ENCODE data around the gene WDR11.

Gene WDR11, protein sequence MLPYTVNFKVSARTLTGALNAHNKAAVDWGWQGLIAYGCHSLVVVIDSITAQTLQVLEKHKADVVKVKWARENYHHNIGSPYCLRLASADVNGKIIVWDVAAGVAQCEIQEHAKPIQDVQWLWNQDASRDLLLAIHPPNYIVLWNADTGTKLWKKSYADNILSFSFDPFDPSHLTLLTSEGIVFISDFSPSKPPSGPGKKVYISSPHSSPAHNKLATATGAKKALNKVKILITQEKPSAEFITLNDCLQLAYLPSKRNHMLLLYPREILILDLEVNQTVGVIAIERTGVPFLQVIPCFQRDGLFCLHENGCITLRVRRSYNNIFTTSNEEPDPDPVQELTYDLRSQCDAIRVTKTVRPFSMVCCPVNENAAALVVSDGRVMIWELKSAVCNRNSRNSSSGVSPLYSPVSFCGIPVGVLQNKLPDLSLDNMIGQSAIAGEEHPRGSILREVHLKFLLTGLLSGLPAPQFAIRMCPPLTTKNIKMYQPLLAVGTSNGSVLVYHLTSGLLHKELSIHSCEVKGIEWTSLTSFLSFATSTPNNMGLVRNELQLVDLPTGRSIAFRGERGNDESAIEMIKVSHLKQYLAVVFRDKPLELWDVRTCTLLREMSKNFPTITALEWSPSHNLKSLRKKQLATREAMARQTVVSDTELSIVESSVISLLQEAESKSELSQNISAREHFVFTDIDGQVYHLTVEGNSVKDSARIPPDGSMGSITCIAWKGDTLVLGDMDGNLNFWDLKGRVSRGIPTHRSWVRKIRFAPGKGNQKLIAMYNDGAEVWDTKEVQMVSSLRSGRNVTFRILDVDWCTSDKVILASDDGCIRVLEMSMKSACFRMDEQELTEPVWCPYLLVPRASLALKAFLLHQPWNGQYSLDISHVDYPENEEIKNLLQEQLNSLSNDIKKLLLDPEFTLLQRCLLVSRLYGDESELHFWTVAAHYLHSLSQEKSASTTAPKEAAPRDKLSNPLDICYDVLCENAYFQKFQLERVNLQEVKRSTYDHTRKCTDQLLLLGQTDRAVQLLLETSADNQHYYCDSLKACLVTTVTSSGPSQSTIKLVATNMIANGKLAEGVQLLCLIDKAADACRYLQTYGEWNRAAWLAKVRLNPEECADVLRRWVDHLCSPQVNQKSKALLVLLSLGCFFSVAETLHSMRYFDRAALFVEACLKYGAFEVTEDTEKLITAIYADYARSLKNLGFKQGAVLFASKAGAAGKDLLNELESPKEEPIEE

DNA sequence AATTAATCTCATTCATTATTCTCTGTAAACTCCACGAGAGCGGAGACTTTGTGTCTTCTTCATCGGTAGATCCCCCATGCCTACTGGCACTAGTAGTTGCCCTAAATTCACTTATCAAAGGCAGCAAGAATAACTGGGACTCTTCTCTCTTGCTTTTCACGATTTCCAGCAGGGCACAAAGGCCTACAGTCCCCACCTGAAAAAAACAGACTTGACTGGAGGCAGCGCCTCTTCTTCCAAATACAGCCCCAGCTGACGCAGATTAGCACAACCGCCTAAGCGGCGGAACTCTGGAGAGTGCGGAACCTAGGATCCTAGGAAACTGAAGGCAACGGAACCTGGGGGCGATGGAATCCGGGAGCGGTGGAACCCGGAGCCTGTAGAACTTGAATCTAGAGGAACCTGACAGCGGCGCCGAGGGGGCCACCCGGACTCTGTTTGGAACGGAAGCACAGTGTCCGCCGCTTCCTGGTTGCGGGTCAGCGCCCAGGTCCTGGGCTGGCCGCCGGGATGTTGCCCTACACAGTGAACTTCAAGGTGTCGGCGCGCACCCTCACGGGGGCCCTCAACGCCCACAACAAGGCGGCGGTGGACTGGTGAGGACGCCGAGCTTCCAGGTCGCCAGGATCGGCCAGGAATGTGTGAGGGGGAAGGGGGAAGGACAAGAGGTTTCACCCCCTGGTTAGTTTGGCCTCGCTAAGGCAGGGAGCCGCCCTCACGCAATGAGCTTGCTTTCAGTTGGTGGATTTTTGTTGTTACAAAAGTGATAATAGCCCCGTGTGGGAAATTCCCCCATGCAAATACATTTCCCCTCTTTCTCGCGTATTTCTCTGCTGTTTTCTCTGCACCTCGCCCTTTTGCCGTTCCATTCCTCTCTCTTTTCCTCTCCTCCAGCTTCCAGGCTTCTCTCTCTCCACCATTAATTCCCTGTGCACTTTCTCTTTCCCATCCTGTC is at the start of gene WDR11:
Gene WDR11 (plus strand): TSS at position 452 of the 955 bp plus-strand sequence. CDS start 59 bp downstream, at position 511.
- Histone ChIP-seq H3K36me3 (ENCODE audit: control insufficient read depth in 5 of 5, insufficient read depth in 5 of 5, low read length in 5 of 5) (peaks cover 0 to 10% (median 6%) of the 10 kb centered on the region in 5 donors), H3K9ac (ENCODE audit: low read length in 5 of 5) (peak within 1 kb of the TSS; percentile 78 to 100 (median 95)), H3K4me3 (ENCODE audit: low read depth in 1 of 5, low read length in 5 of 5) (peak within 1 kb of the TSS; percentile 90 to 98 (median 96)), H3K9me3 (ENCODE audit: control insufficient read depth in 5 of 5, low read length in 5 of 5) (no peaks in the 10 kb centered on the region), H3K27ac (ENCODE audit: low read depth, low read length) (peak within 1 kb of the TSS; percentile 78), H3K4me1 (ENCODE audit: control insufficient read depth in 5 of 5, insufficient read depth in 5 of 5, low read length in 5 of 5) (peaks cover 2 to 25% (median 22%) of the 10 kb centered on the region in 5 donors), H3K27me3 (ENCODE audit: control insufficient read depth in 5 of 5, insufficient read depth in 4 of 5, low read length in 5 of 5) (no peaks in the 10 kb centered on the region)

DNA sequence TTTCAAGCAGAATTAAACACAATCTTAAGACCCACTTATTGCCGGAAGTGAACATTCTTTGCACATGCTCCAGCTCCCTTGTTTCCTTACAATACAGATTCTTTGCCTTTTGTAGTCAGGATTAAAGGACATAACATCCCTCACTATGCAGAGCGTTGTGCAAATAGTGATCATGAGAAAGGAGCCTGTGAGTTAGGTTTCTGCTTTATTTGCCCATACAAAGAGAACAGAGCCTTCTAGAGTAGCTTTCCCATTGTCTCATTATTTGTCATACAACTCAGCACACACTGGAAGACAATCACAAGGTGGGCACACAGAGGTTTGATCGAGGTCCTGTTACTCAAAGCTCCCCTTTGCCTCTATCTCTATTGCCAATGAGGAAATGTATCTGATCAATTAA is 48.2 kb upstream of the WDR11 start:
- no peaks in the 10 kb centered on the region for H3K4me1 ChIP-seq (ENCODE audit: control insufficient read depth in 5 of 5, insufficient read depth in 5 of 5, low read length in 5 of 5)
- no peaks in the 10 kb centered on the region for H3K9me3 ChIP-seq (ENCODE audit: control insufficient read depth in 5 of 5, low read length in 5 of 5)
- H3K27me3 ChIP-seq (ENCODE audit: control insufficient read depth in 5 of 5, insufficient read depth in 4 of 5, low read length in 5 of 5): no peaks in the 10 kb centered on the region
- H3K36me3 ChIP-seq (ENCODE audit: control insufficient read depth in 5 of 5, insufficient read depth in 5 of 5, low read length in 5 of 5): no peaks in the 10 kb centered on the region
- H3K9ac ChIP-seq (ENCODE audit: low read length in 5 of 5): no peak overlapping the region
- no peak overlapping the region for H3K4me3 ChIP-seq (ENCODE audit: low read depth in 1 of 5, low read length in 5 of 5)
- H3K27ac ChIP-seq (ENCODE audit: low read depth, low read length): no peak overlapping the region

DNA sequence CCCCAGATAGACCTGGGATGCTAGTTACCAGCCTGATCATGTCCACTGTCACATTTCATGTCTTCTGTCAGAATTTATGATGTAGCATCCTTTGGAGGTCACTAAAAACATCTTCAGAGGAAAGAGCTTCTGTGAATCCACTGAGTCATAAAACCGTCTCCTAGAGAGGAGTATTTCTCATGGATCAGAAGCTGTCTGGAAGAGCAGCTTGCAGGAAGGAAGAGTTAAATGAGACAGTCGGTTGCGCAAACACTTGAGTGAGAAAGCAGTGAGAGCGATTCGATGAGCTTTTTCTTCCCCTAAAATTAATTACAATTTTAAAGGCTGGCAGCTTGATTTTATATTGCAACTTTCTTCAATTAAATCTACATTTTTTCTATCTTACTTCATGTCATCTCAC is 47.2 kb upstream of the WDR11 start:
- H3K27ac ChIP-seq (ENCODE audit: low read depth, low read length): no peak overlapping the region
- H3K27me3 ChIP-seq (ENCODE audit: control insufficient read depth in 5 of 5, insufficient read depth in 4 of 5, low read length in 5 of 5): no peaks in the 10 kb centered on the region
- H3K9me3 ChIP-seq (ENCODE audit: control insufficient read depth in 5 of 5, low read length in 5 of 5): no peaks in the 10 kb centered on the region
- H3K4me3 ChIP-seq (ENCODE audit: low read depth in 1 of 5, low read length in 5 of 5): no peak overlapping the region
- no peaks in the 10 kb centered on the region for H3K4me1 ChIP-seq (ENCODE audit: control insufficient read depth in 5 of 5, insufficient read depth in 5 of 5, low read length in 5 of 5)
- no peak overlapping the region for H3K9ac ChIP-seq (ENCODE audit: low read length in 5 of 5)
- no peaks in the 10 kb centered on the region for H3K36me3 ChIP-seq (ENCODE audit: control insufficient read depth in 5 of 5, insufficient read depth in 5 of 5, low read length in 5 of 5)

DNA sequence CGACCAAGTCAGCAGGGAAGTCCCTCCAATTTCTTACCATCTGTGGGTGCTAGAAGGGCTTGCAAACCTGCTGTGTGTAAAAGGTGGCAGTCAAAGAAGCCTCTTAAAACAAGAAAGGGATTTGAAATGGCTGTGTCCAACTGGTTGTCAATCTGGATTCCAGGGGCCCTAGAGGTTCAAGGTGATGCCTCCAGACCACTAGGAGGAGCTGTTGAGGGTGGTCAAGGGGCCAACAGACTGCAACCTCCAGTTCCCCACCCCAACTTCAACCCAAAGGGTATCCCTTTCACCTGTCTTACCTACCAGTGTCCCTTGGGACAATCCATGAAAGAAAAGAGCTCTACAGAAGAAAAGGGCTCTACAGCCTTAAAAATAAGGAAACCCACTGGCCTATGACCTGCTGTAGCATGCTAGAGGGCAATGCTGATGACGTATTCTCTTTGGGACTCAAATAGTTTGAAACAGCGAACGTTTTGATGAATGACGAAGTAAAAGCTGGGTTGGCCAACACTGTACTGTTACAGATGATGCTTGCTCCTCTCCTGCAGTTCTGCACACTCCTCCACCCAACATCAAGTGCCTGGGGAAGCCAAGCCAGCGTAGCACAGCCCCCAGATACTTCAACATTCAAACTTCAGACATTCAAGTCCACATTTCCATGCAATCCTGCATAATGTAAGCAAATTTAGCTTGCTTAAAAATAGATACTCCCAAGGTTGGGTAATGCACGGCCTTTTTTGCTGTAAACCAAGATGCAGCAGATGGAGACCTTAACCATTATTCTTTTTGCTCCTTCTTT is 45.9 kb upstream of the WDR11 start:
- H3K36me3 ChIP-seq (ENCODE audit: control insufficient read depth in 5 of 5, insufficient read depth in 5 of 5, low read length in 5 of 5): no peaks in the 10 kb centered on the region
- H3K4me3 ChIP-seq (ENCODE audit: low read depth in 1 of 5, low read length in 5 of 5): no peak overlapping the region
- no peak overlapping the region for H3K27ac ChIP-seq (ENCODE audit: low read depth, low read length)
- H3K9me3 ChIP-seq (ENCODE audit: control insufficient read depth in 5 of 5, low read length in 5 of 5): no peaks in the 10 kb centered on the region
- peaks cover 0 to 1% (median 0%) of the 10 kb centered on the region in 5 donors for H3K27me3 ChIP-seq (ENCODE audit: control insufficient read depth in 5 of 5, insufficient read depth in 4 of 5, low read length in 5 of 5)
- H3K9ac ChIP-seq (ENCODE audit: low read length in 5 of 5): no peak overlapping the region
- H3K4me1 ChIP-seq (ENCODE audit: control insufficient read depth in 5 of 5, insufficient read depth in 5 of 5, low read length in 5 of 5): no peaks in the 10 kb centered on the region

DNA sequence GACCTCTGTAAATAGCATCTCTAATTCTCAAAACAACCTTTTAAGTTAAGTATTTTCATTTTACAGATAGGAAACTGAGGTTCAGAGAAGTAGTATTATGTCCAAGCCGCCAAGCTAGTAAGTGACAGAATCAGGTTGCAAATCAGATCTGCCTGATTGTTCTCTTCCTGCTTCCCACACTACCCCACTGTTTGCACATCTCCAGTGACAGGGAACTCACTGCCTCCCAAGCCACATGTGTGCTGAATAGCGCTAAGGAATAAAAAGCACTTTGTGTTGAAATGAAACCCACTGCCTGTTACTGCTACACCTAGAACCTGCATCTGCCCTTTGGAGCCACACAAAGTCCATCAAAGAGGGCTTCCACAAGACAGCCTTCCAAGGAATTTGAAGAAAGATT is 45.1 kb upstream of the WDR11 start:
- Histone ChIP-seq H3K9me3 (ENCODE audit: control insufficient read depth in 5 of 5, low read length in 5 of 5) (no peaks in the 10 kb centered on the region), H3K9ac (ENCODE audit: low read length in 5 of 5) (no peak overlapping the region), H3K27me3 (ENCODE audit: control insufficient read depth in 5 of 5, insufficient read depth in 4 of 5, low read length in 5 of 5) (peaks cover 0 to 5% (median 0%) of the 10 kb centered on the region in 5 donors), H3K4me1 (ENCODE audit: control insufficient read depth in 5 of 5, insufficient read depth in 5 of 5, low read length in 5 of 5) (no peaks in the 10 kb centered on the region), H3K4me3 (ENCODE audit: low read depth in 1 of 5, low read length in 5 of 5) (no peak overlapping the region), H3K27ac (ENCODE audit: low read depth, low read length) (no peak overlapping the region), H3K36me3 (ENCODE audit: control insufficient read depth in 5 of 5, insufficient read depth in 5 of 5, low read length in 5 of 5) (no peaks in the 10 kb centered on the region)

DNA sequence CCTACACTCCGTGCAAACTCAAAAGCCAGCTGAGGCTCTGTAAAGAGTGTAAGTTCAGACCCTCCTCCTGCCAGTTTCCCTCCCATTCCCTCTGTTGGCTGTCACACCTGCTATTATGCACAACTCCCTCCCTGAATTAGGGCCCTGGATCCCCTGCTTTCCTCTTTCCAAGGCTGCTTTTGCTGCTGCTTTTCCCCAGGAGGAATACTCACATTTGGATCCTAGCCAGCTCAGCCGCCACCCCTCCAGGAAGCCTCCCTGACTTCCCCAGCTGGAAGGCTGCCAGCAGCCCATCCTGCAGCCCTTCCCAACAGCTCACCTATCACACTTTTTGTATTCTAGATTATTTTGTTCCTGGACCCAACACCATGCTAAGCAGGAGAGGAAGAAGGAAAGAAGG is 40.9 kb upstream of the WDR11 start:
- no peak overlapping the region for H3K4me3 ChIP-seq (ENCODE audit: low read depth in 1 of 5, low read length in 5 of 5)

DNA sequence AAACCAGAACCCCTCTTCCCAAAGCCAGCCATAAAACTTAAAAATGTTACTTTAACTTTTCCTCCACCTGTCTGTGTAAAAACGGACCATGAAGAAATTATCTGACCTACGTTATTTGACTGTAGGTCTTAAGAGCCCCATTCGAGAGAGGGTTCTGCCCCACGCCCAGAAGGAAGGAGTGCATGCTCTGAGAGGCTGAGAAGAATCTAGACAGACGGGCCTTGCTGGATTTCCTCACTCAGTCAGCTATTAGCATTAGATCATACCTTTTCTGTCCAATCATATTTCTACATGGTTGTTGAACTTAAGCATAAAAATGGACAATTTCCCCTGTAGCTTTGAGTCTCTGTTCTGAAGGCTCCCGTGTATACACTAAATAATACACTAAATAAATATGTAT is 38.1 kb upstream of the WDR11 start:
- Histone ChIP-seq H3K4me3 (ENCODE audit: low read depth in 1 of 5, low read length in 5 of 5) (no peak overlapping the region), H3K9me3 (ENCODE audit: control insufficient read depth in 5 of 5, low read length in 5 of 5) (peaks cover 0 to 5% (median 0%) of the 10 kb centered on the region in 5 donors), H3K27ac (ENCODE audit: low read depth, low read length) (no peak overlapping the region), H3K27me3 (ENCODE audit: control insufficient read depth in 5 of 5, insufficient read depth in 4 of 5, low read length in 5 of 5) (peaks cover 0 to 5% (median 0%) of the 10 kb centered on the region in 5 donors), H3K4me1 (ENCODE audit: control insufficient read depth in 5 of 5, insufficient read depth in 5 of 5, low read length in 5 of 5) (no peaks in the 10 kb centered on the region), H3K36me3 (ENCODE audit: control insufficient read depth in 5 of 5, insufficient read depth in 5 of 5, low read length in 5 of 5) (no peaks in the 10 kb centered on the region), H3K9ac (ENCODE audit: low read length in 5 of 5) (no peak overlapping the region)

More for the DNA sequence above, 40.9 kb upstream of the WDR11 start:
- Histone ChIP-seq H3K27me3 (ENCODE audit: control insufficient read depth in 5 of 5, insufficient read depth in 4 of 5, low read length in 5 of 5) (peaks cover 0 to 5% (median 0%) of the 10 kb centered on the region in 5 donors), H3K9ac (ENCODE audit: low read length in 5 of 5) (no peak overlapping the region), H3K4me1 (ENCODE audit: control insufficient read depth in 5 of 5, insufficient read depth in 5 of 5, low read length in 5 of 5) (no peaks in the 10 kb centered on the region), H3K27ac (ENCODE audit: low read depth, low read length) (no peak overlapping the region), H3K36me3 (ENCODE audit: control insufficient read depth in 5 of 5, insufficient read depth in 5 of 5, low read length in 5 of 5) (no peaks in the 10 kb centered on the region), H3K9me3 (ENCODE audit: control insufficient read depth in 5 of 5, low read length in 5 of 5) (peaks cover 0 to 3% (median 0%) of the 10 kb centered on the region in 5 donors)

DNA sequence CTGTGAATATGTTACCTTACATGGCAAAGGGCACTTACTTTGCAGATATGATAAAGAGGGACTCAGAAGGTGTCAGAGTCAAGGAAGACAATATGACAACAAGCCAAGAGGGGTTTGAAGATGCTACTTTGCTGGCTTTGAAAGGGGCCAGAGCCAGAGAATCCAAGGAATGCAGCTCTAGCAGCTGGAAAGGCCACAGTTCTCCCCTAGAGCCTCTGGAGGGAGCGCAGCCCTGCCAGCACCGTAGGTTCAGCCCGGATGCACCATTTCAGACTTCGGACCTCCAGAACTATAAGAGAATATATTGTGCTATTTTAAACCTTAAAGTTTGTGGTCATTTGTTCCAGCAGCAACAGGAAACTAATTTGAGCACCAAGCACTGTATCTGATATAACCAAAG is 32.9 kb upstream of the WDR11 start:
- H3K4me3 ChIP-seq (ENCODE audit: low read depth in 1 of 5, low read length in 5 of 5): no peak overlapping the region

More for the DNA sequence above, 32.9 kb upstream of the WDR11 start:
- Histone ChIP-seq H3K4me1 (ENCODE audit: control insufficient read depth in 5 of 5, insufficient read depth in 5 of 5, low read length in 5 of 5) (no peaks in the 10 kb centered on the region), H3K27me3 (ENCODE audit: control insufficient read depth in 5 of 5, insufficient read depth in 4 of 5, low read length in 5 of 5) (peaks cover 0 to 8% (median 0%) of the 10 kb centered on the region in 5 donors), H3K9me3 (ENCODE audit: control insufficient read depth in 5 of 5, low read length in 5 of 5) (peaks cover 0 to 5% (median 0%) of the 10 kb centered on the region in 5 donors), H3K9ac (ENCODE audit: low read length in 5 of 5) (no peak overlapping the region), H3K27ac (ENCODE audit: low read depth, low read length) (no peak overlapping the region), H3K36me3 (ENCODE audit: control insufficient read depth in 5 of 5, insufficient read depth in 5 of 5, low read length in 5 of 5) (no peaks in the 10 kb centered on the region)

Data from subcutaneous abdominal adipose tissue (tissue), 5 donors.